C4-2B (cell line): Measurements from ENCODE around the gene CD36.

ENCODE experiments used
- H3K27ac ChIP-seq: fragments of 450-650 bp; 2 replicates; pipeline ENCODE4 v1.5.1; 2017
- CTCF ChIP-seq: fragments of 450-650 bp; conservative IDR thresholded peaks from 2 replicates; pipeline ENCODE4 v1.5.1; 2017; ENCODE audit warnings: mild to moderate bottlenecking
- ZFX ChIP-seq: fragments of 450-650 bp; IDR thresholded peaks from 2 replicates; pipeline ENCODE4 v1.6.1; 2017

The CD36 gene

DNA sequence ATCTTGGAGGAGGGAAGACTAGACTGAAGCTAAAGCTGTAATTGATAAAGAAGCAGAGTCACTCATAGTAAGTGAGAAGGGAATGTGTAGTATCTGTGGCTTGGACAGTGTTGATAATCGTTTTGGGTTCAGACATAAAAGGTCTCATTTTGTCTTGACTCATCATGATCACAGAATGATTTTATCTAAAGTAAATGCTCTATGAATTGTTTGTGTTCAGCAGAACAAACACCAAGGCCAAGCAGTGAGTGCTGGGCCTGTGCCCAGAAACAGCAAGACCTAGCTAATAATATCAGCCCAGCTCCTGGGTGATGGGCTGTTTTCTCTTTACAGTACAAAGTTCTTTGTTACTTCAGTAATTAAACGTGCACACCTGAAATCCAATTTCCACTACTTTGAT is 26.7 kb upstream of the CD36 start:
- peak overlapping the region; percentile 95; the same call in 1 of the 2 replicates for H3K27ac ChIP-seq

DNA sequence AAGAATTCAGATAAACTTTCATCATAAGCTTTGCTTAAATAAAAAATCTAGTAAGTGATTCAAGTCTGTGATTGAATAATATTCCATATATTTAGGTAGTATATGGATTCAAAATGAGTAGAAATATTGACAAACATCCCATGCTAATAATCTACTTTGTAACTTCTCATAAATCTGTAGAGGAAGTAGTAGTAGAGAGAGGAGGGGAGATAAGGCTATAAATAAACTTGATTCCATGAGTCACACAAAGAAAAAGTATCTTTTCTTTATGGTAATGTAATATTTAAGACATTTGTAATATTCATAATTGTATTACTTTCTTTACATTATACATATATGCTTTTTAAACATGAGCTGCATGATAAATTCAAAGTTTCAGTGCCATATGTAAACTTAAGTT is 25.6 kb upstream of the CD36 start:
- no peak overlapping the region for H3K27ac ChIP-seq
- TF ChIP-seq CTCF (no peak), ZFX (no peak)

More for the DNA sequence above, 26.7 kb upstream of the CD36 start:
- TF ChIP-seq ZFX: no peak
- no peak for TF ChIP-seq CTCF

GRCh38 chr7:80613519-80613918 is 24.9 kb upstream of the CD36 start:
- no peak for TF ChIP-seq ZFX
- TF ChIP-seq CTCF: no peak
- H3K27ac ChIP-seq: no peak overlapping the region

DNA sequence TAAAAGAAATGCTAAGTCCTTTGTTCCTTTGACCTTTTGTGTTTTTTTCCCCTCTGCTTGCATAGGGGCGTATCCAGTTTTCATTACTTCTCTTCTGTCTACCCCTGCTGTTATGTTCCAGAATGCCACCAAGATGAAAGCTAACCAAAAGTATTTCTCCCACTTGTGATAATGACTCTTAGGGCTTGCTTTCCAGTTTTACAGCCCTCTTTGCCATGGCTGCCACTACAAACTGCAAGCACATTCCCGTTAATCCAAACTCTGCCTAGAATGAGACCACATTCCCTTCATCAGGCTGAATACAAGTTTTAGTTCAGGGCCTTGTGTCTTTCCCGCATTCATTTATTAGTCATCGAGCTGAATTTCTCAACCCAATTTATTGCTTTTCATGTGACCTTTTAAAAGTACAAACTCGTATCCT is 23.6 kb upstream of the CD36 start:
- no peak overlapping the region for H3K27ac ChIP-seq
- TF ChIP-seq ZFX: no peak
- no peak for TF ChIP-seq CTCF

- TF ChIP-seq CTCF (no peak), ZFX (no peak)
- H3K27ac ChIP-seq: no peak overlapping the region
These were observed 20.3 kb upstream of the CD36 start for GRCh38 chr7:80618096-80618495.

DNA sequence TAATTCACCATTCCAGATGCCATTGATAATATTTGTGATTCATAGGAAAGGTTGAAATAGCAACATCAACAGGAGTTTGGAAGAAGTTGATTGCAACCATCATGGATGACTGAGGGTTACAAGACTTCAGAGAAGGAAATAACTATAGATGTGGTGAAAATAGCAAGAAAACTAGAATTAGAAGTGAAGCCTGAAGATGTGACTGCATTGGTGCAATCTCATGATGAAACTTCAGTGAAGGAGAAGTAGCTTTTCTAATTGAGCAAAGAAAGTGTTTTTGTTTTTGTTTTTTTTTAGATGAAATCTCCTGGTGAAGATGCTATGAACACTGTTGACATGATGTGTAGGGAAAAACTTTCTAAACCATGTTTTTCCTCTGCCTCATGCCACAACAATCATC is 18.7 kb upstream of the CD36 start:
- no peak for TF ChIP-seq ZFX
- no peak for TF ChIP-seq CTCF
- no peak overlapping the region for H3K27ac ChIP-seq

GRCh38 chr7:80622541-80622940 is 15.9 kb upstream of the CD36 start:
- no peak overlapping the region for H3K27ac ChIP-seq
- TF ChIP-seq ZFX (no peak), CTCF (no peak)
